Measurements from ENCODE around the gene PCOLCE2. TPM values are rescaled to one million over a fixed set of nuclear protein-coding genes. Genes with fewer than 3 reads are reported as not detected.

Gene PCOLCE2
- total RNA-seq, 1 experiment from 2014 or later, result 0.34 TPM

GRCh38 chr3:142890592-142890991 lies 1.7 kb upstream of the PCOLCE2 start:
- no peak for DNase-seq
- H3K27me3 ChIP-seq (replicated peaks; ENCODE audit: control insufficient read depth, insufficient read depth, low read length), result no peaks in the 10 kb centered on the region
- Mint-ChIP-seq H3K27ac (ENCODE audit: unreplicated experiment) (no peak overlapping the region), H3K4me3 (ENCODE audit: unreplicated experiment) (no peak overlapping the region), H3K4me1 (ENCODE audit: low read depth, unreplicated experiment) (no peaks in the 10 kb centered on the region), H3K27me3 (ENCODE audit: insufficient read depth, unreplicated experiment) (peaks cover 8% of the 10 kb centered on the region), H3K9me3 (ENCODE audit: unreplicated experiment) (no peaks in the 10 kb centered on the region), H3K36me3 (ENCODE audit: insufficient read depth, unreplicated experiment) (no peaks in the 10 kb centered on the region)
- no peak overlapping the region for H3K4me3 ChIP-seq (ENCODE audit: low read depth, low read length)
- no peaks in the 10 kb centered on the region for H3K36me3 ChIP-seq (ENCODE audit: control insufficient read depth, insufficient read depth, low read length)
- H3K9me3 ChIP-seq, result no peaks in the 10 kb centered on the region
- CTCF ChIA-PET, result no interaction called here
- TF ChIP-seq CTCF (IDR thresholded peaks at IDR 0.05; ENCODE audit: insufficient read depth in 1 of 2, low read depth in 1 of 2, low read length in 1 of 2, severe bottlenecking in 1 of 2, unreplicated experiment in 1 of 2), result no peak
- POLR2A ChIA-PET, result no interaction called here
- no peaks in the 10 kb centered on the region for H3K4me1 ChIP-seq
- no TSS peak for BruUV-seq (replicated peaks)
- intact Hi-C loops (cut with micrococcal nuclease; ENCODE audit: unreplicated experiment), result no loop called here

GRCh38 chr3:142889212-142890014 lies 530 bp upstream of the PCOLCE2 start:
- intact Hi-C loops (cut with micrococcal nuclease; ENCODE audit: unreplicated experiment), result loop anchor here (5.0 kb wide), 1 partner anchor 302 kb away; no protein-coding TSS in a partner anchor
- Mint-ChIP-seq H3K27ac (ENCODE audit: unreplicated experiment) (no peak overlapping the region), H3K4me1 (ENCODE audit: low read depth, unreplicated experiment) (no peaks in the 10 kb centered on the region), H3K4me3 (ENCODE audit: unreplicated experiment) (peak overlapping the region; percentile 79), H3K9me3 (ENCODE audit: unreplicated experiment) (no peaks in the 10 kb centered on the region), H3K36me3 (ENCODE audit: insufficient read depth, unreplicated experiment) (no peaks in the 10 kb centered on the region), H3K27me3 (ENCODE audit: insufficient read depth, unreplicated experiment) (peaks cover 10% of the 10 kb centered on the region)
- H3K36me3 ChIP-seq (ENCODE audit: control insufficient read depth, insufficient read depth, low read length), result no peaks in the 10 kb centered on the region
- peak overlapping the region; percentile 55 for H3K4me3 ChIP-seq (ENCODE audit: low read depth, low read length)
- DNase-seq, result no peak
- no peaks in the 10 kb centered on the region for H3K9me3 ChIP-seq
- H3K4me1 ChIP-seq, result no peaks in the 10 kb centered on the region
- TF ChIP-seq CTCF (IDR thresholded peaks at IDR 0.05; ENCODE audit: insufficient read depth in 1 of 2, low read depth in 1 of 2, low read length in 1 of 2, severe bottlenecking in 1 of 2, unreplicated experiment in 1 of 2), result no peak
- no TSS peak for BruUV-seq (replicated peaks)
- ChIA-PET CTCF (no interaction called here), POLR2A (interaction anchor here (0.5 kb wide), 1 partner anchor 111 kb away, joined by 11 read pairs; no protein-coding TSS in a partner anchor)
- no peaks in the 10 kb centered on the region for H3K27me3 ChIP-seq (replicated peaks; ENCODE audit: control insufficient read depth, insufficient read depth, low read length)

DNA sequence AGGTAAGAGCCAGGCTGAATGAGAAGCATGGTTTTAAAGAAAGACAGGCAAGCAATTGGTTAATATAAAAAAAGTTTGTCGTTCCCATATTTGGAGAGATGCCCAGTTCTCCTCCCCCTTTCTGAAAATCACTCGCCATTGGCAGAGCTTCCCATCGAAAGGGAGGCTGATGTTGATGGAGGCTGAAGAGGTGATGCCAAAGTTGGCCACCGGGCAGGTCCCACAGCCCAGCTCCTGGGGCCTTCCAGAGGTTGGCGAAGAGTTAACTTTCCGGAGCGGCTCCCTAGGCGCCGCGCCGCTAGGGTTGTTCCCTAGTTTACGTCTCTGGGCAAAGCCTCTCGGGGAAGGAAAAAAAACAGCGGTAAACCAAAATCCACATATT lies 793 bp downstream of the PCOLCE2 start:
- peaks cover 10% of the 10 kb centered on the region for H3K27me3 Mint-ChIP-seq (ENCODE audit: insufficient read depth, unreplicated experiment)
- no peaks in the 10 kb centered on the region for H3K36me3 Mint-ChIP-seq (ENCODE audit: insufficient read depth, unreplicated experiment)
- H3K4me3 Mint-ChIP-seq (ENCODE audit: unreplicated experiment), result peak overlapping the region; percentile 79
- no peak for DNase-seq
- CTCF ChIA-PET, result no interaction called here
- no peaks in the 10 kb centered on the region for H3K4me1 Mint-ChIP-seq (ENCODE audit: low read depth, unreplicated experiment)
- intact Hi-C loops (cut with micrococcal nuclease; ENCODE audit: unreplicated experiment), result loop anchor here (5.0 kb wide), 1 partner anchor 301 kb away; no protein-coding TSS in a partner anchor
- BruUV-seq (replicated peaks), result no TSS peak
- no peaks in the 10 kb centered on the region for H3K9me3 ChIP-seq
- no peaks in the 10 kb centered on the region for H3K36me3 ChIP-seq (ENCODE audit: control insufficient read depth, insufficient read depth, low read length)
- no peaks in the 10 kb centered on the region for H3K9me3 Mint-ChIP-seq (ENCODE audit: unreplicated experiment)
- no peak overlapping the region for H3K27ac Mint-ChIP-seq (ENCODE audit: unreplicated experiment)
- no peaks in the 10 kb centered on the region for H3K4me1 ChIP-seq
- POLR2A ChIA-PET, result no interaction called here
- no peaks in the 10 kb centered on the region for H3K27me3 ChIP-seq (replicated peaks; ENCODE audit: control insufficient read depth, insufficient read depth, low read length)
- peak overlapping the region; percentile 55 for H3K4me3 ChIP-seq (ENCODE audit: low read depth, low read length)
- TF ChIP-seq CTCF (IDR thresholded peaks at IDR 0.05; ENCODE audit: insufficient read depth in 1 of 2, low read depth in 1 of 2, low read length in 1 of 2, severe bottlenecking in 1 of 2, unreplicated experiment in 1 of 2), result no peak

Data from Caco-2 (cell line).